WTC11 (cell line): ENCODE measurements around the gene C1QTNF8. TPM values are rescaled to one million over a fixed set of nuclear protein-coding genes. Genes with fewer than 3 reads are reported as not detected.

ENCODE experiments used
- ATAC-seq: fragments of 200-7000 bp; cut with Tn5 transposase; 2 replicates; pipeline ENCODE4 v1.10.0; 2021; ENCODE audit warnings: mild to moderate bottlenecking, moderate library complexity
- CTCF ChIA-PET: fragments of 300-600 bp; sonication (Branson Sonifier 250); formaldehyde crosslinking; loops from one replicate; lab custom pipeline; 2021; ENCODE audit warnings: antibody characterized with exemption; lab: Charles Lee
- POLR2A ChIA-PET: fragments of 350-600 bp; sonication (Branson Sonifier 250); formaldehyde crosslinking; loops from one replicate; lab custom pipeline; 2021; ENCODE audit warnings: antibody characterized with exemption; lab: Charles Lee
- DNase-seq: peaks from one replicate; pipeline ENCODE4 v3.0.0; 2021; ENCODE audit warnings: low spot score
- H3K27ac Mint-ChIP-seq: 2 replicates; pipeline ENCODE4 v1.8.0; 2021; ENCODE audit warnings: mixed read lengths
- H3K27me3 Mint-ChIP-seq: 2 replicates; pipeline ENCODE4 v1.8.0; 2021; ENCODE audit warnings: low read depth, mild to moderate bottlenecking, moderate library complexity, mixed read lengths
- H3K36me3 Mint-ChIP-seq: 2 replicates; pipeline ENCODE4 v1.8.0; 2021; ENCODE audit warnings: mixed read lengths
- H3K4me1 Mint-ChIP-seq: 2 replicates; pipeline ENCODE4 v1.8.0; 2022; ENCODE audit warnings: mixed read lengths
- H3K4me3 Mint-ChIP-seq: 2 replicates; pipeline ENCODE4 v1.8.0; 2021; ENCODE audit warnings: mild to moderate bottlenecking, moderate library complexity, mixed read lengths
- H3K9me3 Mint-ChIP-seq: 2 replicates; pipeline ENCODE4 v1.8.0; 2021; ENCODE audit warnings: mixed read lengths
- CREM ChIP-seq: sonication (generic); formaldehyde crosslinking; IDR thresholded peaks from 2 replicates; pipeline ENCODE4 v1.8.1; 2022; ENCODE audit warnings: mild to moderate bottlenecking, missing genetic modification reagents, moderate library complexity
- ELF4 ChIP-seq: sonication (generic); formaldehyde crosslinking; IDR thresholded peaks from 2 replicates; pipeline ENCODE4 v1.8.1; 2022; ENCODE audit warnings: low read depth, mild to moderate bottlenecking, moderate library complexity, missing genetic modification reagents
- ESRRA ChIP-seq: sonication (generic); formaldehyde crosslinking; IDR thresholded peaks from 2 replicates; pipeline ENCODE4 v1.8.1; 2022; ENCODE audit warnings: mild to moderate bottlenecking, missing genetic modification reagents, borderline replicate concordance
- FOXK1 ChIP-seq: sonication (generic); formaldehyde crosslinking; IDR thresholded peaks from 2 replicates; pipeline ENCODE4 v1.8.0; 2022; ENCODE audit warnings: mild to moderate bottlenecking, moderate library complexity, missing genetic modification reagents
- FOXP1 ChIP-seq: sonication (generic); formaldehyde crosslinking; IDR thresholded peaks from 2 replicates; pipeline ENCODE4 v1.8.0; 2022; ENCODE audit warnings: missing genetic modification reagents, mild to moderate bottlenecking, moderate library complexity, borderline replicate concordance
- GABPB1 ChIP-seq: sonication (generic); formaldehyde crosslinking; IDR thresholded peaks from 2 replicates; pipeline ENCODE4 v1.8.1; 2023; ENCODE audit warnings: mild to moderate bottlenecking, missing genetic modification reagents
- JUN ChIP-seq: sonication (generic); formaldehyde crosslinking; IDR thresholded peaks from 2 replicates; pipeline ENCODE4 v1.8.0; 2023; ENCODE audit warnings: mild to moderate bottlenecking, missing genetic modification reagents
- KAT7 ChIP-seq: sonication (generic); formaldehyde crosslinking; IDR thresholded peaks from 2 replicates; pipeline ENCODE4 v1.8.1; 2023; ENCODE audit warnings: missing genetic modification reagents, mild to moderate bottlenecking, borderline replicate concordance
- NFE2L1 ChIP-seq: sonication (generic); formaldehyde crosslinking; IDR thresholded peaks from 2 replicates; pipeline ENCODE4 v1.8.1; 2023; ENCODE audit warnings: missing genetic modification reagents
- NR1H2 ChIP-seq: sonication (generic); formaldehyde crosslinking; IDR thresholded peaks from 2 replicates; pipeline ENCODE4 v1.9.0; 2021; ENCODE audit warnings: mild to moderate bottlenecking, moderate library complexity, missing genetic modification reagents
- NR2C2 ChIP-seq: sonication (generic); formaldehyde crosslinking; IDR thresholded peaks from 2 replicates; pipeline ENCODE4 v1.8.0; 2022; ENCODE audit warnings: mild to moderate bottlenecking, missing genetic modification reagents
- PRRX2 ChIP-seq: fragments of 250-450 bp; sonication (Bioruptor Pico); IDR thresholded peaks from 2 replicates; pipeline ENCODE4 v1.8.0; 2021; ENCODE audit warnings: mild to moderate bottlenecking
- ZBTB21 ChIP-seq: sonication (generic); formaldehyde crosslinking; IDR thresholded peaks from 2 replicates; pipeline ENCODE4 v1.8.1; 2023; ENCODE audit warnings: mild to moderate bottlenecking, missing genetic modification reagents, borderline replicate concordance
- ZNF138 ChIP-seq: sonication (generic); formaldehyde crosslinking; conservative IDR thresholded peaks from 2 replicates; pipeline ENCODE4 v1.8.1; 2022; ENCODE audit warnings: mild to moderate bottlenecking, moderate library complexity, missing genetic modification reagents
- ZNF219 ChIP-seq: sonication (generic); formaldehyde crosslinking; IDR thresholded peaks from 2 replicates; pipeline ENCODE4 v1.8.0; 2023; ENCODE audit warnings: missing genetic modification reagents, mild to moderate bottlenecking, borderline replicate concordance
- ZNF232 ChIP-seq: sonication (generic); formaldehyde crosslinking; IDR thresholded peaks from 2 replicates; pipeline ENCODE4 v1.8.0; 2022; ENCODE audit warnings: mild to moderate bottlenecking, missing genetic modification reagents
- ZNF416 ChIP-seq: fragments of 250-450 bp; sonication (Bioruptor Pico); IDR thresholded peaks from 2 replicates; pipeline ENCODE4 v1.9.0; 2021; ENCODE audit warnings: mild to moderate bottlenecking, inconsistent platforms
- ZNF423 ChIP-seq: fragments of 250-450 bp; sonication (Bioruptor Pico); IDR thresholded peaks from 2 replicates; pipeline ENCODE4 v2.1.2; 2022; ENCODE audit warnings: mild to moderate bottlenecking, moderate library complexity
- ZNF671 ChIP-seq: fragments of 250-450 bp; sonication (Bioruptor Pico); IDR thresholded peaks from 2 replicates; pipeline ENCODE4 v1.8.0; 2021; ENCODE audit warnings: mild to moderate bottlenecking
- total RNA-seq: library from RNA; stranded (reverse); gene quantifications from 3 replicates; pipeline ENCODE4 v1.2.3, GENCODE V29; 2021
- TF ChIP-seq, protein P1 (sequence below): fragments of 250-450 bp; sonication (Bioruptor Pico); IDR thresholded peaks from 2 replicates; pipeline ENCODE4 v1.9.0; 2021; ENCODE audit warnings: mild to moderate bottlenecking
- TF ChIP-seq, protein P2 (sequence below): sonication (generic); formaldehyde crosslinking; IDR thresholded peaks from 2 replicates; pipeline ENCODE4 v1.8.1; 2023; ENCODE audit warnings: mild to moderate bottlenecking, missing genetic modification reagents
- TF ChIP-seq, protein P3 (sequence below): sonication (generic); formaldehyde crosslinking; IDR thresholded peaks from 2 replicates; pipeline ENCODE4 v1.8.1; 2022; ENCODE audit warnings: low read depth, mild to moderate bottlenecking, moderate library complexity, missing genetic modification reagents, borderline replicate concordance
- TF ChIP-seq, protein P4 (sequence below): sonication (generic); formaldehyde crosslinking; IDR thresholded peaks from 2 replicates; pipeline ENCODE4 v1.8.1; 2023; ENCODE audit warnings: mild to moderate bottlenecking, moderate library complexity, missing genetic modification reagents
- TF ChIP-seq, protein P5 (sequence below): sonication (generic); formaldehyde crosslinking; IDR thresholded peaks from 2 replicates; pipeline ENCODE4 v1.8.1; 2023; ENCODE audit warnings: mild to moderate bottlenecking, missing genetic modification reagents, moderate library complexity
- TF ChIP-seq, protein P6 (sequence below): sonication (generic); formaldehyde crosslinking; IDR thresholded peaks from 2 replicates; pipeline ENCODE4 v1.8.0; 2022; ENCODE audit warnings: mild to moderate bottlenecking, missing genetic modification reagents
- TF ChIP-seq, protein P7 (sequence below): sonication (generic); formaldehyde crosslinking; IDR thresholded peaks from 2 replicates; pipeline ENCODE4 v1.8.0; 2022; ENCODE audit warnings: mild to moderate bottlenecking, missing genetic modification reagents
- TF ChIP-seq, protein P8 (sequence below): sonication (generic); formaldehyde crosslinking; IDR thresholded peaks from 2 replicates; pipeline ENCODE4 v1.8.1; 2023; ENCODE audit warnings: mild to moderate bottlenecking, missing genetic modification reagents, moderate library complexity

Gene C1QTNF8
- total RNA-seq, 1 experiment from 2014 or later = 0.13 TPM

DNA sequence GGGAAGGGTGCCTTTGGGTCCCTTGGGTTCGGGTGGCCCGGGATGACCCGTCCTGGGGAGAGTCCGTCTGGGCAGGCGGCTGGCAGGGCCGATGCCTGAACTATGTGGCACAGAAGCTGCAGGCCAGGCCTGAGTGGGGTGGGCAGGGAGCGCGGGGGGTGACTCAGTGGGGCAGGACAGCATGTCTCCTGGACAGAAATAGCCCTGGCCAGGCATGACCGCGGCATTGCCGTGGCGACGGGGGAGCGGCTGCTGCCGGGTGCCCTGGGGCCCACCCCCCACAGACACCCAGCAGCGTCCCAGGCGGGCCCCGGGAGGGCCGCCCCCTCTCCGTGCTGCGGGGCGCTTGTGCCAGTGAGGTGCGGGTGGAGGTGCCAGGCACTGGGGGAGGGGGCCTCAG lies 1.8 kb upstream of the C1QTNF8 start:
- Mint-ChIP-seq H3K4me3 (no peak overlapping the region), H3K4me1 (no peaks in the 10 kb centered on the region)
- TF ChIP-seq PRRX2 (no peak), ZNF416 (CRISPR knock-in tag) (no peak), ZBTB21 (CRISPR knock-in tag) (no peak), GABPB1 (CRISPR knock-in tag) (no peak), ZNF232 (no peak), CREM (CRISPR knock-in tag) (no peak), ZNF138 (no peak), NFE2L1 (no peak), ZNF423 (CRISPR knock-in tag) (no peak), KAT7 (no peak), JUN (CRISPR knock-in tag) (no peak), ZNF219 (CRISPR knock-in tag) (no peak), ZNF671 (CRISPR knock-in tag) (no peak), NR1H2 (CRISPR knock-in tag) (no peak)
- TF ChIP-seq, protein P1, sequence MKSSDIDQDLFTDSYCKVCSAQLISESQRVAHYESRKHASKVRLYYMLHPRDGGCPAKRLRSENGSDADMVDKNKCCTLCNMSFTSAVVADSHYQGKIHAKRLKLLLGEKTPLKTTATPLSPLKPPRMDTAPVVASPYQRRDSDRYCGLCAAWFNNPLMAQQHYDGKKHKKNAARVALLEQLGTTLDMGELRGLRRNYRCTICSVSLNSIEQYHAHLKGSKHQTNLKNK (CRISPR knock-in tag) = no peak
- TF ChIP-seq, protein P2, sequence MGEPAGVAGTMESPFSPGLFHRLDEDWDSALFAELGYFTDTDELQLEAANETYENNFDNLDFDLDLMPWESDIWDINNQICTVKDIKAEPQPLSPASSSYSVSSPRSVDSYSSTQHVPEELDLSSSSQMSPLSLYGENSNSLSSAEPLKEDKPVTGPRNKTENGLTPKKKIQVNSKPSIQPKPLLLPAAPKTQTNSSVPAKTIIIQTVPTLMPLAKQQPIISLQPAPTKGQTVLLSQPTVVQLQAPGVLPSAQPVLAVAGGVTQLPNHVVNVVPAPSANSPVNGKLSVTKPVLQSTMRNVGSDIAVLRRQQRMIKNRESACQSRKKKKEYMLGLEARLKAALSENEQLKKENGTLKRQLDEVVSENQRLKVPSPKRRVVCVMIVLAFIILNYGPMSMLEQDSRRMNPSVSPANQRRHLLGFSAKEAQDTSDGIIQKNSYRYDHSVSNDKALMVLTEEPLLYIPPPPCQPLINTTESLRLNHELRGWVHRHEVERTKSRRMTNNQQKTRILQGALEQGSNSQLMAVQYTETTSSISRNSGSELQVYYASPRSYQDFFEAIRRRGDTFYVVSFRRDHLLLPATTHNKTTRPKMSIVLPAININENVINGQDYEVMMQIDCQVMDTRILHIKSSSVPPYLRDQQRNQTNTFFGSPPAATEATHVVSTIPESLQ (CRISPR knock-in tag) = no peak
- TF ChIP-seq, protein P3, sequence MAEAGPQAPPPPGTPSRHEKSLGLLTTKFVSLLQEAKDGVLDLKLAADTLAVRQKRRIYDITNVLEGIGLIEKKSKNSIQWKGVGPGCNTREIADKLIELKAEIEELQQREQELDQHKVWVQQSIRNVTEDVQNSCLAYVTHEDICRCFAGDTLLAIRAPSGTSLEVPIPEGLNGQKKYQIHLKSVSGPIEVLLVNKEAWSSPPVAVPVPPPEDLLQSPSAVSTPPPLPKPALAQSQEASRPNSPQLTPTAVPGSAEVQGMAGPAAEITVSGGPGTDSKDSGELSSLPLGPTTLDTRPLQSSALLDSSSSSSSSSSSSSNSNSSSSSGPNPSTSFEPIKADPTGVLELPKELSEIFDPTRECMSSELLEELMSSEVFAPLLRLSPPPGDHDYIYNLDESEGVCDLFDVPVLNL (CRISPR knock-in tag) = no peak
- TF ChIP-seq, protein P4, sequence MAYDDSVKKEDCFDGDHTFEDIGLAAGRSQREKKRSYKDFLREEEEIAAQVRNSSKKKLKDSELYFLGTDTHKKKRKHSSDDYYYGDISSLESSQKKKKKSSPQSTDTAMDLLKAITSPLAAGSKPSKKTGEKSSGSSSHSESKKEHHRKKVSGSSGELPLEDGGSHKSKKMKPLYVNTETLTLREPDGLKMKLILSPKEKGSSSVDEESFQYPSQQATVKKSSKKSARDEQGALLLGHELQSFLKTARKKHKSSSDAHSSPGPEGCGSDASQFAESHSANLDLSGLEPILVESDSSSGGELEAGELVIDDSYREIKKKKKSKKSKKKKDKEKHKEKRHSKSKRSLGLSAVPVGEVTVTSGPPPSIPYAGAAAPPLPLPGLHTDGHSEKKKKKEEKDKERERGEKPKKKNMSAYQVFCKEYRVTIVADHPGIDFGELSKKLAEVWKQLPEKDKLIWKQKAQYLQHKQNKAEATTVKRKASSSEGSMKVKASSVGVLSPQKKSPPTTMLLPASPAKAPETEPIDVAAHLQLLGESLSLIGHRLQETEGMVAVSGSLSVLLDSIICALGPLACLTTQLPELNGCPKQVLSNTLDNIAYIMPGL (CRISPR knock-in tag) = no peak
- TF ChIP-seq, protein P5, sequence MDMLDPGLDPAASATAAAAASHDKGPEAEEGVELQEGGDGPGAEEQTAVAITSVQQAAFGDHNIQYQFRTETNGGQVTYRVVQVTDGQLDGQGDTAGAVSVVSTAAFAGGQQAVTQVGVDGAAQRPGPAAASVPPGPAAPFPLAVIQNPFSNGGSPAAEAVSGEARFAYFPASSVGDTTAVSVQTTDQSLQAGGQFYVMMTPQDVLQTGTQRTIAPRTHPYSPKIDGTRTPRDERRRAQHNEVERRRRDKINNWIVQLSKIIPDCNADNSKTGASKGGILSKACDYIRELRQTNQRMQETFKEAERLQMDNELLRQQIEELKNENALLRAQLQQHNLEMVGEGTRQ (CRISPR knock-in tag) = no peak
- TF ChIP-seq, protein P6, sequence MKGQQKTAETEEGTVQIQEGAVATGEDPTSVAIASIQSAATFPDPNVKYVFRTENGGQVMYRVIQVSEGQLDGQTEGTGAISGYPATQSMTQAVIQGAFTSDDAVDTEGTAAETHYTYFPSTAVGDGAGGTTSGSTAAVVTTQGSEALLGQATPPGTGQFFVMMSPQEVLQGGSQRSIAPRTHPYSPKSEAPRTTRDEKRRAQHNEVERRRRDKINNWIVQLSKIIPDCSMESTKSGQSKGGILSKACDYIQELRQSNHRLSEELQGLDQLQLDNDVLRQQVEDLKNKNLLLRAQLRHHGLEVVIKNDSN (CRISPR knock-in tag) = no peak
- TF ChIP-seq, all 79 proteins: peak for 0
- H3K36me3 Mint-ChIP-seq = no peaks in the 10 kb centered on the region
- DNase-seq = no peak
- H3K27me3 Mint-ChIP-seq = no peaks in the 10 kb centered on the region; the same call in 1 of the 2 replicates
- no peak for ATAC-seq
- no peaks in the 10 kb centered on the region for H3K9me3 Mint-ChIP-seq
- ChIA-PET POLR2A (no interaction called here), CTCF (no interaction called here)
- no peak overlapping the region for H3K27ac Mint-ChIP-seq

DNA sequence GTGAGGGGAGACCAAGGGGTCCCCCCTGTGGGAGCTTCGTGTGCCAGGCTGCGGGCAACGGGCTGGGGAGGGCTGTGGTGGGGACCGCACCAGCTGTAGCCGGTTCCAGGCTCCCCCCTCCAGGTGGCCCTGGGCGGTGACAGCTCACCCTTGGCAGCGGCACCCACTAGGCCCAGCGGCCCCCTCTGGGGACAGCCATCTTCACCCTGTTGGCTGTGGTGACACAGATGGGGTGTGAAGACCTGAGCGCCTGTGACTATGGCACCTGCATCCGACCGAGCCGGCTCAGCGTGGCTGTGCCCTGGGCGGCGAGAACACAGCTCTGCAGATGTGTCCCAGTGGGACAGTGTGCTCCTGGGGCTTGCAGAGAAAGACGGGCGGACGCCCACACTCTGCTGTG lies 1.1 kb upstream of the C1QTNF8 start:
- no peak overlapping the region for H3K4me3 Mint-ChIP-seq
- H3K4me1 Mint-ChIP-seq = no peaks in the 10 kb centered on the region
- CTCF ChIA-PET = interaction anchor here (0.5 to 1.2 kb wide), 2 partner anchors 9 to 1010 kb away, joined by 3 to 4 read pairs; no protein-coding TSS in a partner anchor
- peaks cover 1% of the 10 kb centered on the region for H3K9me3 Mint-ChIP-seq
- no peak for DNase-seq
- ATAC-seq = no peak
- H3K27me3 Mint-ChIP-seq = no peaks in the 10 kb centered on the region; the same call in 1 of the 2 replicates
- no peak overlapping the region for H3K27ac Mint-ChIP-seq
- H3K36me3 Mint-ChIP-seq = peaks cover 1% of the 10 kb centered on the region; the same call in 1 of the 2 replicates
- POLR2A ChIA-PET = no interaction called here
- TF ChIP-seq FOXP1 (CRISPR knock-in tag) (no peak), NR2C2 (CRISPR knock-in tag) (no peak), FOXK1 (CRISPR knock-in tag) (no peak), ELF4 (CRISPR knock-in tag) (no peak), ESRRA (CRISPR knock-in tag) (no peak)
- TF ChIP-seq, protein P7, sequence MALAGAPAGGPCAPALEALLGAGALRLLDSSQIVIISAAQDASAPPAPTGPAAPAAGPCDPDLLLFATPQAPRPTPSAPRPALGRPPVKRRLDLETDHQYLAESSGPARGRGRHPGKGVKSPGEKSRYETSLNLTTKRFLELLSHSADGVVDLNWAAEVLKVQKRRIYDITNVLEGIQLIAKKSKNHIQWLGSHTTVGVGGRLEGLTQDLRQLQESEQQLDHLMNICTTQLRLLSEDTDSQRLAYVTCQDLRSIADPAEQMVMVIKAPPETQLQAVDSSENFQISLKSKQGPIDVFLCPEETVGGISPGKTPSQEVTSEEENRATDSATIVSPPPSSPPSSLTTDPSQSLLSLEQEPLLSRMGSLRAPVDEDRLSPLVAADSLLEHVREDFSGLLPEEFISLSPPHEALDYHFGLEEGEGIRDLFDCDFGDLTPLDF (CRISPR knock-in tag) = no peak
- TF ChIP-seq, protein P8, sequence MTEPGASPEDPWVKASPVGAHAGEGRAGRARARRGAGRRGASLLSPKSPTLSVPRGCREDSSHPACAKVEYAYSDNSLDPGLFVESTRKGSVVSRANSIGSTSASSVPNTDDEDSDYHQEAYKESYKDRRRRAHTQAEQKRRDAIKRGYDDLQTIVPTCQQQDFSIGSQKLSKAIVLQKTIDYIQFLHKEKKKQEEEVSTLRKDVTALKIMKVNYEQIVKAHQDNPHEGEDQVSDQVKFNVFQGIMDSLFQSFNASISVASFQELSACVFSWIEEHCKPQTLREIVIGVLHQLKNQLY (CRISPR knock-in tag) = no peak
